ENCODE measurements around the gene KRT40.

DNA sequence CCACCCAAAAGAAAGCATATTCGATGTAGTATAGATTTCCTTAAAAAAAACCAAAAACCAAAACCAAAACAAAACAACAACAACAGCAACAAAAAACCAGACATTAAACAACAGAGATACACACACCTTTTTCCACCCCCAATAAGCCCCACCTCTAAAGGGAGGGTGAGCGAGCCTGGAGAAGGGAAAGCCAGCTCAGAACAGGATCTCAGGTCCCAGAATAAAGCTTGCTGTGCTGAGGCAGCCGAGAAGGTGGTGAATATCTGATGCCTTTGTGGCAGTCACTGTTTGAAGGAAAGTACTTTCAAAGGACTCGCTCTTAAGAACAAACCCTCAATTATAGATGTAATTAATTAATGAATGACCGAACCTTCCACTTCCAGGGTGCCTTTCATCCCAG, 47.1 kb downstream of the KRT40 start:
- TF ChIP-seq CTCF (IDR thresholded peaks at IDR 0.05; ENCODE audit: low read depth, low read length): no peak
- TF ChIP-seq POLR2A (IDR thresholded peaks at IDR 0.05; ENCODE audit: extremely low read depth, insufficient read length): no peak
- no peak for TF ChIP-seq MYC (IDR thresholded peaks at IDR 0.05; ENCODE audit: low read depth, low read length)
- TF ChIP-seq, protein P1, sequence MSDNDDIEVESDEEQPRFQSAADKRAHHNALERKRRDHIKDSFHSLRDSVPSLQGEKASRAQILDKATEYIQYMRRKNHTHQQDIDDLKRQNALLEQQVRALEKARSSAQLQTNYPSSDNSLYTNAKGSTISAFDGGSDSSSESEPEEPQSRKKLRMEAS (IDR thresholded peaks at IDR 0.05; ENCODE audit: low read depth, low read length): no peak

Measured in NB4 (cell line).